Neural cell (in vitro differentiated cells): ENCODE data around the gene OR6V1. TPM values are rescaled to one million over a fixed set of nuclear protein-coding genes. Genes with fewer than 3 reads are reported as not detected.

Source experiments
- H2AFZ ChIP-seq: fragments of 200-600, 300-800 bp; sonication (generic), shearing (Covaris generic); 2 replicates; pipeline ENCODE4 v1.6.0; 2014; ENCODE audit warnings: low read depth, mild to moderate bottlenecking, antibody characterized with exemption, low read length, moderate library complexity
- H3F3A ChIP-seq: fragments of 200-600 bp; shearing (Covaris generic); 2 replicates; pipeline ENCODE4 v1.6.1; 2016; ENCODE audit warnings: mild to moderate bottlenecking, moderate library complexity, mixed read lengths, antibody characterized with exemption, low read length; ENCODE audit not compliant: insufficient read depth, poor library complexity, severe bottlenecking
- H3K27ac ChIP-seq: fragments of 200-600, 300-800 bp; sonication (generic), shearing (Covaris generic); 2 replicates; pipeline ENCODE4 v1.5.1; 2014; ENCODE audit warnings: mild to moderate bottlenecking, low read length, moderate library complexity
- H3K27me3 ChIP-seq: fragments of 300-800, 200-600 bp; sonication (generic), shearing (Covaris generic); 2 replicates; pipeline ENCODE4 v1.6.0; 2014; ENCODE audit warnings: mild to moderate bottlenecking, low read depth, low read length, moderate library complexity; ENCODE audit not compliant: insufficient read depth
- H3K36me3 ChIP-seq: fragments of 300-800, 200-600 bp; sonication (generic), shearing (Covaris generic); 2 replicates; pipeline ENCODE4 v1.5.1; 2014; ENCODE audit warnings: mild to moderate bottlenecking, antibody characterized with exemption, low read length, moderate library complexity; ENCODE audit not compliant: insufficient read depth
- H3K4me2 ChIP-seq: fragments of 300-800, 200-600 bp; sonication (generic), shearing (Covaris generic); 2 replicates; pipeline ENCODE4 v1.6.0; 2014; ENCODE audit warnings: mild to moderate bottlenecking, low read length
- H3K4me3 ChIP-seq: fragments of 300-800, 200-600 bp; sonication (generic), shearing (Covaris generic); 2 replicates; pipeline ENCODE4 v1.5.1; 2014; ENCODE audit warnings: mild to moderate bottlenecking, low read length, moderate library complexity
- H3K79me2 ChIP-seq: fragments of 200-600 bp; shearing (Covaris generic); replicated peaks from 2 replicates; pipeline ENCODE4 v1.6.0; 2014; ENCODE audit warnings: mild to moderate bottlenecking, low read length, moderate library complexity; ENCODE audit not compliant: insufficient read depth
- H3K9ac ChIP-seq: fragments of 300-800, 200-600 bp; sonication (generic), shearing (Covaris generic); 2 replicates; pipeline ENCODE4 v1.6.1; 2016; ENCODE audit warnings: mild to moderate bottlenecking, low read length, mixed read lengths
- H3K9me2 ChIP-seq: fragments of 200-600 bp; shearing (Covaris generic); 2 replicates; pipeline ENCODE4 v1.6.1; 2016; ENCODE audit warnings: mild to moderate bottlenecking, low read length, mixed read lengths; ENCODE audit not compliant: insufficient read depth
- H3K9me3 ChIP-seq: fragments of 200-600, 300-800 bp; sonication (generic), shearing (Covaris generic); 2 replicates; pipeline ENCODE4 v1.6.1; 2016; ENCODE audit warnings: mild to moderate bottlenecking, mixed run types, low read length, moderate library complexity, mixed read lengths
- H4K20me1 ChIP-seq: fragments of 200-600 bp; shearing (Covaris generic); 2 replicates; pipeline ENCODE4 v1.6.1; 2016; ENCODE audit warnings: mild to moderate bottlenecking, mixed run types; ENCODE audit not compliant: insufficient read depth
- EP300 ChIP-seq: fragments of 450-650 bp; conservative IDR thresholded peaks from 2 replicates; pipeline ENCODE4 v1.6.1; 2014; ENCODE audit warnings: antibody characterized with exemption, mild to moderate bottlenecking, moderate library complexity; ENCODE audit not compliant: poor library complexity, severe bottlenecking
- EZH2 ChIP-seq: fragments of 200-600, 300-800 bp; shearing (Covaris generic), sonication (generic); IDR thresholded peaks from 2 replicates; pipeline ENCODE4 v1.6.1; 2014; ENCODE audit warnings: antibody characterized with exemption, low read length, borderline replicate concordance, mild to moderate bottlenecking; ENCODE audit not compliant: insufficient read depth, poor library complexity, severe bottlenecking
- MXI1 ChIP-seq: fragments of 450-650 bp; conservative IDR thresholded peaks from 2 replicates; pipeline ENCODE4 v1.6.1; 2014; ENCODE audit warnings: antibody characterized with exemption, mild to moderate bottlenecking; ENCODE audit not compliant: poor library complexity, severe bottlenecking
- POLR2AphosphoS5 ChIP-seq: IDR thresholded peaks from 2 replicates; pipeline ENCODE4 v1.6.1; 2012
- RAD21 ChIP-seq: fragments of 450-650 bp; conservative IDR thresholded peaks from 2 replicates; pipeline ENCODE4 v1.6.1; 2014; ENCODE audit warnings: antibody characterized with exemption, mild to moderate bottlenecking, moderate library complexity
- SMC3 ChIP-seq: fragments of 450-650 bp; conservative IDR thresholded peaks from 2 replicates; pipeline ENCODE4 v1.6.1; 2014; ENCODE audit warnings: antibody characterized with exemption, mild to moderate bottlenecking, moderate library complexity; ENCODE audit not compliant: poor library complexity
- TAF1 ChIP-seq: IDR thresholded peaks from 2 replicates; pipeline ENCODE4 v1.6.1; 2012; ENCODE audit warnings: low read depth
- polyA plus RNA-seq: library from polyadenylated mRNA; depleted of rRNA; stranded (reverse); fragments of >200 nt; gene quantifications from 2 replicates; pipeline ENCODE4 v1.2.3, GENCODE V29; 2014
- TF ChIP-seq, protein P1 (sequence below): IDR thresholded peaks from 2 replicates; pipeline ENCODE4 v1.6.1; 2012; ENCODE audit warnings: borderline replicate concordance
- TF ChIP-seq, protein P2 (sequence below): fragments of 450-650 bp; IDR thresholded peaks from 2 replicates; pipeline ENCODE4 v1.5.1; 2014; ENCODE audit warnings: antibody characterized with exemption, mild to moderate bottlenecking, moderate library complexity; ENCODE audit not compliant: poor library complexity, severe bottlenecking

OR6V1 gene
- polyA plus RNA-seq, 1 donor from 2014 or later: not detected

DNA sequence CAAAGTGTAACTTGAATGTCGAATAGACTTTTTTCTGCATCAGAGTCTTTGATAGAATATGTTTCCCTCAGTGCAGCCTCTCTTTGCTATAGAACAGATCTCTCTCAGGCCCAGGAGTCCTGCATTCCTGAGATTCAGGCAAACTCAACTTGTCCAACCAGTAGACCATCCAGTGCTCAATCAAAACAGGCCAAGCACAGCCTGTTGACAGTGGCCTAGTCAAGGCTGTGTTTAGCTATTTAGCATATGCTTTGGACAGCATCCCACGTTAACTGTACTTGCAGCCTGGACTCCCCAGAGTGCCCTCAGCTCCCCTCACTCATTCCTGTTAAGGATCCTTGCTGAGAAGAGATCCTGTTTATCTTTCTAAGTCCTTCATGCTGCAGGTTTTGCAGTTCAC is 16.3 kb downstream of the OR6V1 start:
- Histone ChIP-seq H3K9me3 (no peaks in the 10 kb centered on the region), H3K36me3 (no peaks in the 10 kb centered on the region), H4K20me1 (no peaks in the 10 kb centered on the region)

DNA sequence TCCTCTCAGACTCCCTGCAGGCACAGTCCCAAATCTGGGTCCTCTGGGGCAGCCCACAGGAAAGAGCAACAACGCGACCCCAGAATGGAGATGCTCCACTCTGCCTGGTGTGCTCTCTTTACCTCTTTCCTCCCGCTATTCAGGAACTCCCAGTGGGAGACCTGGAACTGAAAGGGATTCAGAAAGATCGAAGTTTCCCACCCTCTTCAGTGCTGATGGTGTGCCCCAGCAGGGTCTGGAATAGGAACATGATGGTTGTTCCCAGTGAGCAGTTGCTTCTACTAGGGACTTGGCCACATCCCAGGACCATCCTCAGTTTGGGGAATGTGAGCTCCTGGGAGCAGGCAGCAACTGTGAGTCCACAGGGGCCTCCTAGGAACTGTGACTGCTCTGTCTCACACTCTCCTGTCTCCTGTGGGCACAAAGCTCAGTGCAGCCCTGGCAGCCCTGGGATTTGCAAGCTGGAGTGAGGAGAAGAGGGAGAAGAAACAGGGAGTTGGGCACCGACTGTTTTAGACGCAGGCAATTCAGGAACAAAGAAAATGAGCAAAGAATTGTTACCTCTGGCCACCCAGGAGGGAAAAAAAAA is 17.9 kb downstream of the OR6V1 start:
- H3K27me3 ChIP-seq: no peaks in the 10 kb centered on the region
- no peak overlapping the region for H3K4me2 ChIP-seq
- TF ChIP-seq SMC3 (no peak), EP300 (no peak), TAF1 (no peak), RAD21 (no peak), MXI1 (no peak), EZH2 (no peak), POLR2AphosphoS5 (no peak)
- TF ChIP-seq, protein P1, sequence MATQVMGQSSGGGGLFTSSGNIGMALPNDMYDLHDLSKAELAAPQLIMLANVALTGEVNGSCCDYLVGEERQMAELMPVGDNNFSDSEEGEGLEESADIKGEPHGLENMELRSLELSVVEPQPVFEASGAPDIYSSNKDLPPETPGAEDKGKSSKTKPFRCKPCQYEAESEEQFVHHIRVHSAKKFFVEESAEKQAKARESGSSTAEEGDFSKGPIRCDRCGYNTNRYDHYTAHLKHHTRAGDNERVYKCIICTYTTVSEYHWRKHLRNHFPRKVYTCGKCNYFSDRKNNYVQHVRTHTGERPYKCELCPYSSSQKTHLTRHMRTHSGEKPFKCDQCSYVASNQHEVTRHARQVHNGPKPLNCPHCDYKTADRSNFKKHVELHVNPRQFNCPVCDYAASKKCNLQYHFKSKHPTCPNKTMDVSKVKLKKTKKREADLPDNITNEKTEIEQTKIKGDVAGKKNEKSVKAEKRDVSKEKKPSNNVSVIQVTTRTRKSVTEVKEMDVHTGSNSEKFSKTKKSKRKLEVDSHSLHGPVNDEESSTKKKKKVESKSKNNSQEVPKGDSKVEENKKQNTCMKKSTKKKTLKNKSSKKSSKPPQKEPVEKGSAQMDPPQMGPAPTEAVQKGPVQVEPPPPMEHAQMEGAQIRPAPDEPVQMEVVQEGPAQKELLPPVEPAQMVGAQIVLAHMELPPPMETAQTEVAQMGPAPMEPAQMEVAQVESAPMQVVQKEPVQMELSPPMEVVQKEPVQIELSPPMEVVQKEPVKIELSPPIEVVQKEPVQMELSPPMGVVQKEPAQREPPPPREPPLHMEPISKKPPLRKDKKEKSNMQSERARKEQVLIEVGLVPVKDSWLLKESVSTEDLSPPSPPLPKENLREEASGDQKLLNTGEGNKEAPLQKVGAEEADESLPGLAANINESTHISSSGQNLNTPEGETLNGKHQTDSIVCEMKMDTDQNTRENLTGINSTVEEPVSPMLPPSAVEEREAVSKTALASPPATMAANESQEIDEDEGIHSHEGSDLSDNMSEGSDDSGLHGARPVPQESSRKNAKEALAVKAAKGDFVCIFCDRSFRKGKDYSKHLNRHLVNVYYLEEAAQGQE: no peak
- TF ChIP-seq, protein P2, sequence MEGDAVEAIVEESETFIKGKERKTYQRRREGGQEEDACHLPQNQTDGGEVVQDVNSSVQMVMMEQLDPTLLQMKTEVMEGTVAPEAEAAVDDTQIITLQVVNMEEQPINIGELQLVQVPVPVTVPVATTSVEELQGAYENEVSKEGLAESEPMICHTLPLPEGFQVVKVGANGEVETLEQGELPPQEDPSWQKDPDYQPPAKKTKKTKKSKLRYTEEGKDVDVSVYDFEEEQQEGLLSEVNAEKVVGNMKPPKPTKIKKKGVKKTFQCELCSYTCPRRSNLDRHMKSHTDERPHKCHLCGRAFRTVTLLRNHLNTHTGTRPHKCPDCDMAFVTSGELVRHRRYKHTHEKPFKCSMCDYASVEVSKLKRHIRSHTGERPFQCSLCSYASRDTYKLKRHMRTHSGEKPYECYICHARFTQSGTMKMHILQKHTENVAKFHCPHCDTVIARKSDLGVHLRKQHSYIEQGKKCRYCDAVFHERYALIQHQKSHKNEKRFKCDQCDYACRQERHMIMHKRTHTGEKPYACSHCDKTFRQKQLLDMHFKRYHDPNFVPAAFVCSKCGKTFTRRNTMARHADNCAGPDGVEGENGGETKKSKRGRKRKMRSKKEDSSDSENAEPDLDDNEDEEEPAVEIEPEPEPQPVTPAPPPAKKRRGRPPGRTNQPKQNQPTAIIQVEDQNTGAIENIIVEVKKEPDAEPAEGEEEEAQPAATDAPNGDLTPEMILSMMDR: no peak
- no peak overlapping the region for H3K27ac ChIP-seq
- H3K4me3 ChIP-seq: no peak overlapping the region
- no peaks in the 10 kb centered on the region for H3K79me2 ChIP-seq
- H3K36me3 ChIP-seq: no peaks in the 10 kb centered on the region
- no peaks in the 10 kb centered on the region for H3K9me3 ChIP-seq
- H4K20me1 ChIP-seq: no peaks in the 10 kb centered on the region
- H3K9me2 ChIP-seq: no peaks in the 10 kb centered on the region
- H3K9ac ChIP-seq: no peak overlapping the region
- no peak overlapping the region for H2AFZ ChIP-seq
- H3F3A ChIP-seq: no peaks in the 10 kb centered on the region

More for the DNA sequence above, 16.3 kb downstream of the OR6V1 start:
- Histone ChIP-seq H3K4me3 (no peak overlapping the region), H2AFZ (no peak overlapping the region), H3K27me3 (no peaks in the 10 kb centered on the region), H3K27ac (no peak overlapping the region), H3K9ac (no peak overlapping the region), H3K9me2 (no peaks in the 10 kb centered on the region), H3F3A (no peaks in the 10 kb centered on the region), H3K4me2 (no peak overlapping the region), H3K79me2 (no peaks in the 10 kb centered on the region)
- TF ChIP-seq, protein P1: no peak
- no peak for TF ChIP-seq MXI1
- no peak for TF ChIP-seq EZH2
- TF ChIP-seq SMC3: no peak
- TF ChIP-seq POLR2AphosphoS5: no peak
- no peak for TF ChIP-seq TAF1
- no peak for TF ChIP-seq RAD21
- TF ChIP-seq EP300: no peak
- TF ChIP-seq, protein P2: no peak
